Measurements from ENCODE around the gene MMRN1.

MMRN1 gene

GRCh38 chr4:89928838-89929237, 34.2 kb downstream of the MMRN1 start:
- no peak for DNase-seq (ENCODE audit: extremely low read depth, low read depth)
- no peak overlapping the region for H3K4me3 ChIP-seq (replicated peaks; ENCODE audit: low read depth, low read length)
- TF ChIP-seq, protein P1, sequence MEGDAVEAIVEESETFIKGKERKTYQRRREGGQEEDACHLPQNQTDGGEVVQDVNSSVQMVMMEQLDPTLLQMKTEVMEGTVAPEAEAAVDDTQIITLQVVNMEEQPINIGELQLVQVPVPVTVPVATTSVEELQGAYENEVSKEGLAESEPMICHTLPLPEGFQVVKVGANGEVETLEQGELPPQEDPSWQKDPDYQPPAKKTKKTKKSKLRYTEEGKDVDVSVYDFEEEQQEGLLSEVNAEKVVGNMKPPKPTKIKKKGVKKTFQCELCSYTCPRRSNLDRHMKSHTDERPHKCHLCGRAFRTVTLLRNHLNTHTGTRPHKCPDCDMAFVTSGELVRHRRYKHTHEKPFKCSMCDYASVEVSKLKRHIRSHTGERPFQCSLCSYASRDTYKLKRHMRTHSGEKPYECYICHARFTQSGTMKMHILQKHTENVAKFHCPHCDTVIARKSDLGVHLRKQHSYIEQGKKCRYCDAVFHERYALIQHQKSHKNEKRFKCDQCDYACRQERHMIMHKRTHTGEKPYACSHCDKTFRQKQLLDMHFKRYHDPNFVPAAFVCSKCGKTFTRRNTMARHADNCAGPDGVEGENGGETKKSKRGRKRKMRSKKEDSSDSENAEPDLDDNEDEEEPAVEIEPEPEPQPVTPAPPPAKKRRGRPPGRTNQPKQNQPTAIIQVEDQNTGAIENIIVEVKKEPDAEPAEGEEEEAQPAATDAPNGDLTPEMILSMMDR (IDR thresholded peaks at IDR 0.05; ENCODE audit: low read depth, low read length, missing control alignments): no peak

DNA sequence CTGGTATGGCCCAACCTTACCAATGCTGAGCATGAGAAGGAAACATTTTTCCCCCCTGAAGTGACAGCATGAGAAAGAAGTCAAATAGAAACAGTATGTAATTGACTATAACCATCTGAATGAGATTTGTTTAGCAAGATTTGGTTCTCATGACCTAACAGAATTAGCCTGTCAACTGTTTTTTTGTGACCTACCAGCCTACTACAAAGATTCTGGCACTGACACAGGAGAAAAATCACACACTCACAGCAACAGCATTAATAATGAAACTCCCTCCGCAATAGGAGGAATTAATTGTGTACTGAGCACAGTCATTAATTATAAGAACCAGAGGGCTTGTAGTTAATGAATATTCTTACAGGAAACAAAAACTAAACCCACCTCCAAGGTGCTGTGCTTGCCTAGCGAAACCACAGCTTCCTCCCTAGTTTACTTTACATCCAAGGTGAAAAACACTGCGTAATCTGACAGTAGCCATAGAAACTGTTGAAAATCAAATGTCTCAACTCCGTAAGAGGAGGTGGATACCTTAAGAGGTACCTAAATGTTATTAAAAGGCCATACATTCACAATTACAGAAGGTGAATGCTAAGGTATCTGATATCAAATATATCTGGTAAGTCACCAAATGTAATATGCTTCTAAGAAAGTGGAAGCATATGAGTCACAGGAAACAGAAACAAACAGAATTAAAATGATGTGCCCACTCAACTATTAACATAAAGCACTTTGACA, 34.9 kb downstream of the MMRN1 start:
- TF ChIP-seq, protein P1 (IDR thresholded peaks at IDR 0.05; ENCODE audit: low read depth, low read length, missing control alignments): no peak
- no peak overlapping the region for H3K4me3 ChIP-seq (replicated peaks; ENCODE audit: low read depth, low read length)

DNA sequence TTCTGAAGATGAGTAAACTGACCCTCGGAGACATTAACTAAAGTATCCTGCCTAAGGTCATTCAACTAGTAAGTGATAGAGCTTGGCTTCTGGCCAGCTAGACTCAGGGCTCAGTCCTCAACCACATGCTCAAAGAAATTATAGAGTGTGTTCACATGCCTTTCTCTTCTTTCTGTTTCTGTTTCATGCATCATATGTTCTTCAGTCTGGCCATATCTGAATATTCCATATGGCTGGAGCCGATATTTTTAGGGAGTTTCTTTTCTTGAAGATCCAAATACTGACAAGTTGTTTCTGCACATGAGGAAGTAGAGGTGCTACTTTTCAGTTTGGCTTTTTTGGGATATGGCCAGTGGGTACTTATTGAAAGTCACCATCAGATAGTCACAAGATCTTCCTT, 44.9 kb downstream of the MMRN1 start:
- no peak for DNase-seq (ENCODE audit: extremely low read depth, low read depth)
- TF ChIP-seq, protein P1 (IDR thresholded peaks at IDR 0.05; ENCODE audit: low read depth, low read length, missing control alignments): no peak
- H3K4me3 ChIP-seq (replicated peaks; ENCODE audit: low read depth, low read length): no peak overlapping the region

More for the DNA sequence above, 34.9 kb downstream of the MMRN1 start:
- DNase-seq (ENCODE audit: extremely low read depth, low read depth): no peak

GRCh38 chr4:89939994-89940393, 45.3 kb downstream of the MMRN1 start:
- no peak for DNase-seq (ENCODE audit: extremely low read depth, low read depth)

GRCh38 chr4:89942811-89943210, 48.2 kb downstream of the MMRN1 start:
- no peak overlapping the region for H3K4me3 ChIP-seq (replicated peaks; ENCODE audit: low read depth, low read length)
- TF ChIP-seq, protein P1 (IDR thresholded peaks at IDR 0.05; ENCODE audit: low read depth, low read length, missing control alignments): no peak
- DNase-seq (ENCODE audit: extremely low read depth, low read depth): no peak

More at GRCh38 chr4:89939994-89940393, 45.3 kb downstream of the MMRN1 start:
- no peak overlapping the region for H3K4me3 ChIP-seq (replicated peaks; ENCODE audit: low read depth, low read length)
- TF ChIP-seq, protein P1 (IDR thresholded peaks at IDR 0.05; ENCODE audit: low read depth, low read length, missing control alignments): no peak

DNA sequence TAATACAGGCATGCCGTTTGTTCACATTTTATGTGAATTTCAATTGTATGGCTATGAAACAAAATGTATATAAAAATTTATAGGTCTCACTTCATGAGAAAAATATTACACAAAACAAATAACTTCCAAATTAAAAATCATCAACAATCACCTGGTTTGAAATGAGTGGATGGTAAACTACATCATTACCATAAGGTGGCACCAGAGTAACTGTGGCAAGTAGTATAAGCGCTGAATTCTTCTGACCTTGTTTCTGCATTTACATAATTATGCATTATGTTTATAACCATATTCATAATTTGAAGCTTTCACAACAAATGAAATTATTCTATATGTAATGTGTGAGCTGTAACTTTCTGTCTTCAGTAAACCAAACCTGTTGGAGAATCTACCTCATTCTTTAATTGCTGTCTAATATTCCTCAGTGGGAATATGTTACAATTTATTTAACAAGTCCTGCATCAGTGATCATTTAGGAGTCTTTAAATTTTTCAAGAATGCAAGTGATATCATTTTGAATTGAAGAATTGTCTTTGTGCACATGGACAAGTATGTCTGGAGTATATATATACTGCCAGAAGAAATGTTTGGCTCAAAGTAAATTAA, 55.2 kb downstream of the MMRN1 start:
- DNase-seq (ENCODE audit: extremely low read depth, low read depth): no peak
- H3K4me3 ChIP-seq (replicated peaks; ENCODE audit: low read depth, low read length): no peak overlapping the region
- TF ChIP-seq, protein P1 (IDR thresholded peaks at IDR 0.05; ENCODE audit: low read depth, low read length, missing control alignments): no peak
